ENCODE results near the gene ADARB2. TPM values are rescaled to one million over a fixed set of nuclear protein-coding genes. Genes with fewer than 3 reads are reported as not detected.

Gene ADARB2
- total and polyA plus RNA-seq, 2 experiments from 2014 or later, result 2.0 to 5.0 TPM

DNA sequence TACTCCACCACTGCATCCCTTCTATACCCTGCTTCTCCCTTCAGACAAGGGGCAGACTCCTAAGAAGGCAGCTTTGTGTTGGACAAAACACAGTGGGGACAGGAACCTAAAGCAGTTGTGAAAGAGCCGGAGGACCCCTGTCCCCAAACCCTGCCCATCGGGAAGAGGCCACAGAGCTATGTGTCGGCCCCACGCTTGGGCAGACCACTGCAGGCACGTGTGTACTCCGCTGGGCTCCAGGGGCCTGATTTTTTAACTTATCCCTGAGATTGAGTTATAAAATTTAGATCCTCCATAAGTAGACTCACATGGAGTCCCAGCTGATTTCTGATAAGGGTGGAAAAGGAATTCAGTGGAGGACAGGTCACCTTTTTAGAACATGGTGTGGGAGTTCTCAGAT is 310.5 kb downstream of the ADARB2 start:
- TF ChIP-seq ZNF114 (CRISPR knock-in tag; IDR thresholded peaks at IDR 0.05), result no peak
- TF ChIP-seq CREB1 (CRISPR knock-in tag; IDR thresholded peaks at IDR 0.05; ENCODE audit: low read depth), result no peak
- no peak for TF ChIP-seq JUNB (IDR thresholded peaks at IDR 0.05; ENCODE audit: unreplicated experiment)
- TF ChIP-seq EZH2 (IDR thresholded peaks at IDR 0.05; ENCODE audit: low read depth, unreplicated experiment), result no peak
- no peak for TF ChIP-seq EZH2phosphoT487 (IDR thresholded peaks at IDR 0.05; ENCODE audit: unreplicated experiment)
- TF ChIP-seq, protein P1, sequence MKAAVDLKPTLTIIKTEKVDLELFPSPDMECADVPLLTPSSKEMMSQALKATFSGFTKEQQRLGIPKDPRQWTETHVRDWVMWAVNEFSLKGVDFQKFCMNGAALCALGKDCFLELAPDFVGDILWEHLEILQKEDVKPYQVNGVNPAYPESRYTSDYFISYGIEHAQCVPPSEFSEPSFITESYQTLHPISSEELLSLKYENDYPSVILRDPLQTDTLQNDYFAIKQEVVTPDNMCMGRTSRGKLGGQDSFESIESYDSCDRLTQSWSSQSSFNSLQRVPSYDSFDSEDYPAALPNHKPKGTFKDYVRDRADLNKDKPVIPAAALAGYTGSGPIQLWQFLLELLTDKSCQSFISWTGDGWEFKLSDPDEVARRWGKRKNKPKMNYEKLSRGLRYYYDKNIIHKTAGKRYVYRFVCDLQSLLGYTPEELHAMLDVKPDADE (IDR thresholded peaks at IDR 0.05), result no peak
- TF ChIP-seq, protein P2, sequence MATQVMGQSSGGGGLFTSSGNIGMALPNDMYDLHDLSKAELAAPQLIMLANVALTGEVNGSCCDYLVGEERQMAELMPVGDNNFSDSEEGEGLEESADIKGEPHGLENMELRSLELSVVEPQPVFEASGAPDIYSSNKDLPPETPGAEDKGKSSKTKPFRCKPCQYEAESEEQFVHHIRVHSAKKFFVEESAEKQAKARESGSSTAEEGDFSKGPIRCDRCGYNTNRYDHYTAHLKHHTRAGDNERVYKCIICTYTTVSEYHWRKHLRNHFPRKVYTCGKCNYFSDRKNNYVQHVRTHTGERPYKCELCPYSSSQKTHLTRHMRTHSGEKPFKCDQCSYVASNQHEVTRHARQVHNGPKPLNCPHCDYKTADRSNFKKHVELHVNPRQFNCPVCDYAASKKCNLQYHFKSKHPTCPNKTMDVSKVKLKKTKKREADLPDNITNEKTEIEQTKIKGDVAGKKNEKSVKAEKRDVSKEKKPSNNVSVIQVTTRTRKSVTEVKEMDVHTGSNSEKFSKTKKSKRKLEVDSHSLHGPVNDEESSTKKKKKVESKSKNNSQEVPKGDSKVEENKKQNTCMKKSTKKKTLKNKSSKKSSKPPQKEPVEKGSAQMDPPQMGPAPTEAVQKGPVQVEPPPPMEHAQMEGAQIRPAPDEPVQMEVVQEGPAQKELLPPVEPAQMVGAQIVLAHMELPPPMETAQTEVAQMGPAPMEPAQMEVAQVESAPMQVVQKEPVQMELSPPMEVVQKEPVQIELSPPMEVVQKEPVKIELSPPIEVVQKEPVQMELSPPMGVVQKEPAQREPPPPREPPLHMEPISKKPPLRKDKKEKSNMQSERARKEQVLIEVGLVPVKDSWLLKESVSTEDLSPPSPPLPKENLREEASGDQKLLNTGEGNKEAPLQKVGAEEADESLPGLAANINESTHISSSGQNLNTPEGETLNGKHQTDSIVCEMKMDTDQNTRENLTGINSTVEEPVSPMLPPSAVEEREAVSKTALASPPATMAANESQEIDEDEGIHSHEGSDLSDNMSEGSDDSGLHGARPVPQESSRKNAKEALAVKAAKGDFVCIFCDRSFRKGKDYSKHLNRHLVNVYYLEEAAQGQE (IDR thresholded peaks at IDR 0.05; ENCODE audit: unreplicated experiment), result no peak
- TF ChIP-seq ZNF331 (CRISPR knock-in tag; IDR thresholded peaks at IDR 0.05; ENCODE audit: low read depth), result no peak
- Histone ChIP-seq H2AFZ (no peak overlapping the region), H3K79me2 (replicated peaks; ENCODE audit: insufficient read depth) (no peaks in the 10 kb centered on the region), H3K27me3 (ENCODE audit: insufficient read depth) (no peaks in the 10 kb centered on the region), H4K20me1 (replicated peaks; ENCODE audit: insufficient read depth) (no peaks in the 10 kb centered on the region), H3K4me2 (no peak overlapping the region), H3K9me2 (ENCODE audit: insufficient read depth) (no peaks in the 10 kb centered on the region), H3F3A (replicated peaks; ENCODE audit: low read depth) (no peaks in the 10 kb centered on the region), H3K27ac (ENCODE audit: low read depth) (no peak overlapping the region), H3K4me3 (no peak overlapping the region), H3K4me1 (ENCODE audit: insufficient read depth) (no peaks in the 10 kb centered on the region), H3K36me3 (ENCODE audit: insufficient read depth) (no peaks in the 10 kb centered on the region; the same call in none of the 2 replicates)
- DNase-seq (ENCODE audit: low spot score), result no peak
- Mint-ChIP-seq H3K27me3 (ENCODE audit: insufficient read depth, low read depth, poor library complexity) (peaks cover 9% of the 10 kb centered on the region), H3K9me3 (peaks cover 15% of the 10 kb centered on the region; the same call in 2 of the 3 replicates), H3K4me3 (no peak overlapping the region), H3K36me3 (ENCODE audit: low read depth) (no peaks in the 10 kb centered on the region), H3K4me1 (peaks cover 19% of the 10 kb centered on the region), H3K27ac (no peak overlapping the region)
- no peak for ATAC-seq

DNA sequence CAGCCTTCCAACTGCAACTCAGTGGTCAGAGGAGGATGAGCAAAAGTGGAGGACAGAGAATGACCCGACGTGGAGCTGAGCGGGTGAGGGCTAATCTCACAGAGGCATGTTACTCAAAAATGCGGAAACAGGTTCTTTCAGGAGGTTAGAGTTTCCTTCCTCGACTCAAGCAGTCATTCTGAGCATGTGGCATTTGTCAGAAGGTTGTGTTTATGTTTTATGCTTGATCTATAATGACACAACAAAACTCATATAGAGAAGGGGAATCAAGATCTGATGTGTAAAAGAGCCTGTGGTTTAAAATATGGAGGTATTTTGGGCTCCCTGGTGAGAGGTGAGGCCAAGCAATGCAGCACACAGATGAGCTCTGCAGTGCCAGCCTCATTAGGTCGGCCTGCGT is 311.4 kb downstream of the ADARB2 start:
- no peaks in the 10 kb centered on the region; the same call in 1 of the 2 replicates for H3K36me3 ChIP-seq (ENCODE audit: insufficient read depth)
- H3K36me3 Mint-ChIP-seq (ENCODE audit: low read depth), result no peaks in the 10 kb centered on the region
- H3K27me3 Mint-ChIP-seq (ENCODE audit: insufficient read depth, low read depth, poor library complexity), result peaks cover 12% of the 10 kb centered on the region
- no peak overlapping the region for H3K27ac Mint-ChIP-seq
- DNase-seq (ENCODE audit: low spot score), result no peak
- H3K4me3 ChIP-seq, result no peak overlapping the region
- peaks cover 9% of the 10 kb centered on the region; the same call in 2 of the 3 replicates for H3K9me3 Mint-ChIP-seq
- ATAC-seq, result no peak
- no peak overlapping the region for H2AFZ ChIP-seq
- no peaks in the 10 kb centered on the region for H4K20me1 ChIP-seq (replicated peaks; ENCODE audit: insufficient read depth)
- no peaks in the 10 kb centered on the region for H3K27me3 ChIP-seq (ENCODE audit: insufficient read depth)
- no peaks in the 10 kb centered on the region for H3F3A ChIP-seq (replicated peaks; ENCODE audit: low read depth)
- H3K79me2 ChIP-seq (replicated peaks; ENCODE audit: insufficient read depth), result no peaks in the 10 kb centered on the region
- H3K4me2 ChIP-seq, result no peak overlapping the region
- TF ChIP-seq, protein P3, sequence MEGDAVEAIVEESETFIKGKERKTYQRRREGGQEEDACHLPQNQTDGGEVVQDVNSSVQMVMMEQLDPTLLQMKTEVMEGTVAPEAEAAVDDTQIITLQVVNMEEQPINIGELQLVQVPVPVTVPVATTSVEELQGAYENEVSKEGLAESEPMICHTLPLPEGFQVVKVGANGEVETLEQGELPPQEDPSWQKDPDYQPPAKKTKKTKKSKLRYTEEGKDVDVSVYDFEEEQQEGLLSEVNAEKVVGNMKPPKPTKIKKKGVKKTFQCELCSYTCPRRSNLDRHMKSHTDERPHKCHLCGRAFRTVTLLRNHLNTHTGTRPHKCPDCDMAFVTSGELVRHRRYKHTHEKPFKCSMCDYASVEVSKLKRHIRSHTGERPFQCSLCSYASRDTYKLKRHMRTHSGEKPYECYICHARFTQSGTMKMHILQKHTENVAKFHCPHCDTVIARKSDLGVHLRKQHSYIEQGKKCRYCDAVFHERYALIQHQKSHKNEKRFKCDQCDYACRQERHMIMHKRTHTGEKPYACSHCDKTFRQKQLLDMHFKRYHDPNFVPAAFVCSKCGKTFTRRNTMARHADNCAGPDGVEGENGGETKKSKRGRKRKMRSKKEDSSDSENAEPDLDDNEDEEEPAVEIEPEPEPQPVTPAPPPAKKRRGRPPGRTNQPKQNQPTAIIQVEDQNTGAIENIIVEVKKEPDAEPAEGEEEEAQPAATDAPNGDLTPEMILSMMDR (conservative IDR thresholded peaks at IDR 0.05; ENCODE audit: low read depth in 2 of 2), result no peak
- TF ChIP-seq ZNF331 (CRISPR knock-in tag; IDR thresholded peaks at IDR 0.05; ENCODE audit: low read depth) (no peak), POLR2AphosphoS5 (IDR thresholded peaks at IDR 0.05; ENCODE audit: low read depth) (no peak), EZH2 (IDR thresholded peaks at IDR 0.05; ENCODE audit: low read depth, unreplicated experiment) (no peak)
- TF ChIP-seq, protein P2 (IDR thresholded peaks at IDR 0.05; ENCODE audit: unreplicated experiment), result no peak
- H3K4me1 Mint-ChIP-seq, result peaks cover 26% of the 10 kb centered on the region
- no peak overlapping the region for H3K27ac ChIP-seq (ENCODE audit: low read depth)
- no peak overlapping the region for H3K4me3 Mint-ChIP-seq
- no peaks in the 10 kb centered on the region for H3K9me2 ChIP-seq (ENCODE audit: insufficient read depth)
- peaks cover 7% of the 10 kb centered on the region; the same call in 1 of the 2 replicates for H3K4me1 ChIP-seq (ENCODE audit: insufficient read depth)
